K562 (cell line): ENCODE data around the gene HMGA1. TPM values are rescaled to one million over a fixed set of nuclear protein-coding genes. Genes with fewer than 3 reads are reported as not detected.

Experiments
- ASH1L ChIP-seq: fragments of 450-650 bp; IDR thresholded peaks from 2 replicates; pipeline ENCODE4 v1.6.1; 2018; ENCODE audit warnings: borderline replicate concordance, mild to moderate bottlenecking, low read depth; ENCODE audit not compliant: partially characterized antibody
- C11orf30 ChIP-seq: fragments of 450-650 bp; IDR thresholded peaks from 2 replicates; pipeline ENCODE4 v1.6.1; 2016; ENCODE audit warnings: low read depth, mild to moderate bottlenecking
- CBFA2T3 ChIP-seq: fragments of 450-650 bp; IDR thresholded peaks from 2 replicates; pipeline ENCODE4 v1.6.1; 2017
- CBFB ChIP-seq: sonication (generic); formaldehyde crosslinking; IDR thresholded peaks from 2 replicates; pipeline ENCODE4 v1.4.0; 2020; ENCODE audit warnings: mild to moderate bottlenecking, missing genetic modification reagents
- CREB1 ChIP-seq, 2 experiments: sonication (generic) in 1 of 2; formaldehyde crosslinking in 1 of 2; IDR thresholded peaks; 2 replicates each; pipeline versions ENCODE4 v1.6.1 to v1.8.0; 2012 to 2022; ENCODE audit warnings: inconsistent platforms in 1 of 2, mild to moderate bottlenecking in 1 of 2, missing genetic modification reagents in 1 of 2, moderate library complexity in 1 of 2
- DPF2 ChIP-seq: fragments of 450-650 bp; IDR thresholded peaks from 2 replicates; pipeline ENCODE4 v1.6.1; 2016
- ETV5 ChIP-seq: sonication (generic); formaldehyde crosslinking; IDR thresholded peaks from 2 replicates; pipeline ENCODE4 v1.4.0; 2020; ENCODE audit warnings: low read depth, mild to moderate bottlenecking, missing genetic modification reagents
- FOSL1 ChIP-seq: fragments of 200-800 bp; sonication (Bioruptor generic); conservative IDR thresholded peaks from 2 replicates; pipeline ENCODE4 v1.6.1; 2016; ENCODE audit warnings: missing genetic modification characterization, missing compliant biosample characterization
- GATAD2A ChIP-seq: fragments of 450-650 bp; IDR thresholded peaks from 2 replicates; pipeline ENCODE4 v1.6.1; 2017
- JUND ChIP-seq, 2 experiments: IDR thresholded peaks; 2 replicates in 1 of 2; 3 replicates in 1 of 2; pipeline ENCODE4 v1.6.1; 2011; ENCODE audit warnings: borderline replicate concordance in 2 of 2, low read depth in 2 of 2, low read length in 2 of 2, improper control_type of control experiment in 1 of 2, missing biosample characterization in 1 of 2, missing genetic modification characterization in 1 of 2, missing genetic modification reagents in 1 of 2
- MTA2 ChIP-seq: fragments of 450-650 bp; IDR thresholded peaks from 2 replicates; pipeline ENCODE4 v1.6.1; 2016; ENCODE audit warnings: low read depth
- POLR2AphosphoS5 ChIP-seq: IDR thresholded peaks from 2 replicates; pipeline ENCODE4 v1.6.1; 2011; ENCODE audit warnings: mild to moderate bottlenecking, low read depth, low read length, moderate library complexity; ENCODE audit not compliant: control insufficient read depth, insufficient read depth
- RFX7 ChIP-seq: fragments of 250-450 bp; sonication (Bioruptor Pico); IDR thresholded peaks from 2 replicates; pipeline ENCODE4 v1.5.1; 2021; ENCODE audit warnings: mild to moderate bottlenecking
- SREBF2 ChIP-seq: sonication (generic); formaldehyde crosslinking; IDR thresholded peaks from 2 replicates; pipeline ENCODE4 v1.4.0; 2020; ENCODE audit warnings: mild to moderate bottlenecking, missing genetic modification reagents
- TEAD1 ChIP-seq, 2 experiments: fragments of 450-650 bp in 1 of 2; sonication (generic) in 1 of 2; formaldehyde crosslinking; IDR thresholded peaks; 2 replicates each; pipeline versions ENCODE4 v1.4.0 to v1.8.0; 2020 to 2022; ENCODE audit warnings: mild to moderate bottlenecking in 2 of 2, missing genetic modification reagents in 1 of 2
- XRCC5 ChIP-seq: fragments of 200-400 bp; formaldehyde crosslinking; IDR thresholded peaks from 2 replicates; pipeline ENCODE4 v1.6.1; 2017; ENCODE audit warnings: low read depth, mild to moderate bottlenecking, low read length
- ZKSCAN1 ChIP-seq: fragments of 150-350 bp; IDR thresholded peaks from 2 replicates; pipeline ENCODE4 v1.6.1; 2016; ENCODE audit warnings: low read depth, low read length
- ZNF165 ChIP-seq: fragments of 250-450 bp; sonication (Bioruptor Pico); IDR thresholded peaks from 2 replicates; pipeline ENCODE4 v1.4.0; 2020; ENCODE audit warnings: borderline replicate concordance
- ZNF445 ChIP-seq: fragments of 250-450 bp; sonication (Bioruptor Pico); IDR thresholded peaks from 2 replicates; pipeline ENCODE4 v1.4.0; 2020; ENCODE audit warnings: low read depth, mild to moderate bottlenecking, moderate library complexity
- polyA plus RNA-seq, 8 experiments: library from polyadenylated mRNA; depleted of rRNA in 4 of 8; stranded (reverse) in 5 of 8; unstranded in 3 of 8; fragments of >200 nt; fragmentation: Nextera tagmentation in 2 of 8; fragmentation: Illumina TruSeq in 1 of 8; extraction: Ambion mirVana in 2 of 8; extraction: Trizol in 1 of 8; gene quantifications; 2 replicates each; pipeline versions ENCODE4 v1.2.1 to v1.2.3, GENCODE V29; 2011 to 2014; ENCODE audit warnings: inconsistent platforms in 1 of 8, missing spikeins in 1 of 8
- total RNA-seq, 7 experiments: library from RNA; depleted of rRNA in 6 of 7; stranded (reverse); fragments of >200 nt in 6 of 7; fragmentation: Illumina TruSeq in 2 of 7; extraction: Trizol in 2 of 7; gene quantifications; 2 replicates each; pipeline versions ENCODE4 v1.2.1 to v1.2.3, GENCODE V29; 2011 to 2021; ENCODE audit warnings: low replicate concordance in 1 of 7
- TF ChIP-seq, protein P1 (sequence below), 2 experiments: IDR thresholded peaks; 2 replicates each; pipeline ENCODE4 v1.6.1; 2011; ENCODE audit warnings: borderline replicate concordance in 1 of 2, control low read depth in 1 of 2, low read depth in 1 of 2, low read length in 1 of 2, mild to moderate bottlenecking in 1 of 2, mixed read lengths in 1 of 2, moderate library complexity in 1 of 2; ENCODE audit not compliant: insufficient read depth in 1 of 2, insufficient read length in 1 of 2, poor library complexity in 1 of 2, severe bottlenecking in 1 of 2; ENCODE audit errors: extremely low read depth in 1 of 2
- TF ChIP-seq, protein P2 (sequence below): sonication (generic); formaldehyde crosslinking; IDR thresholded peaks from 2 replicates; pipeline ENCODE4 v1.8.0; 2023; ENCODE audit warnings: mild to moderate bottlenecking, missing genetic modification reagents

HMGA1 gene
- total and polyA plus RNA-seq, 9 of the 15 experiments (the other 6 are each of a cell fraction or from before 2014, with no cell fraction given), result 27.8 to 1,947 (median 594) TPM

DNA sequence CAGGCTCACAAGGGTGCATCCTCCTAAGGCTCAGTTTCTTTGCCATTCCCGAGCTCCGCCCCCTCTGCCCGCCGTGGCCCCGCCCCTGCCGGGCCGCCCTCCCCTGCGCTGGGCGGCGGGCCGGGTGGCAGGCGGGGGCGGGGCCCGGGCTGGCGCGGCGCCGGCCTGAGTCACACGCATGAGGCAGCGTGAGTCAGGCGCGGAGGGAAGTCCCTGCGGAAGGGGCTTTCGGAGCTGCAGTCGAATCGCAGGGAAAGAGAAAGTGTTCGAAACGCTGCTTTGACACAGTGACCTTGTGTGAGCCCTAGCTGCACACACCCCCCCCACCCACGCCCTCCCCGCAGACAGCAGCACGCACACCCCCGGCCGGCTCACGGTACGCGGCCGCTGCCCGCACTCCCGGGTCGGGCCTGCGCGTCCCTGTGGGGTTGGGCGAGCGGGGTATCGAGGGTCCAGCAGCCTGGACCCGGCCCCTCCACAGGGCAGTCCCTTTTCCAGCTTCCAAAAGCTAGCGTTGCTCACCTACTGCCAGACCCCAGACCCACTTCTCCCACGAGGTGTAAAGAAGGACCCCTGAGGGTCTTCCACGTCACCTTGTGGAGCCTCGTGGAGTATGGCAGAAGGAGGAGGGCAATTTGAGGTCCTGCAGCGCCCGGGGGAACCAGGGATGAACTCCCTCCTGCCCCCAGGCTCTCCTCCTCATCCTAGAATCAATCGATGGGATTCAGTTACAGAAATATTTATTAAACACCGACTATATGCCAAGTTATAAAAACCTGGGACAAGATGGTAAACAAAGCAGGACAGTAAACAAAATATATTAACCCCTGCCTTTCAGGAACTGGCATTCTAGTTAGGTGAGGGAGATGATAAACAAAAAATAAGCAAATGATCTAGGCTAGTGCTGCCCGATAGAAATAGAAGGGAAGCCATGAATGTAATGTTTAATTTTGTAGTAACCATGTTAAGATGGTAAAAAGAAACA lies 12.4 kb upstream of the HMGA1 start (continued):
- TF ChIP-seq, protein P1, sequence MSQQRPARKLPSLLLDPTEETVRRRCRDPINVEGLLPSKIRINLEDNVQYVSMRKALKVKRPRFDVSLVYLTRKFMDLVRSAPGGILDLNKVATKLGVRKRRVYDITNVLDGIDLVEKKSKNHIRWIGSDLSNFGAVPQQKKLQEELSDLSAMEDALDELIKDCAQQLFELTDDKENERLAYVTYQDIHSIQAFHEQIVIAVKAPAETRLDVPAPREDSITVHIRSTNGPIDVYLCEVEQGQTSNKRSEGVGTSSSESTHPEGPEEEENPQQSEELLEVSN (IDR thresholded peaks at IDR 0.05; ENCODE audit: borderline replicate concordance in 1 of 2, extremely low read depth in 1 of 2, insufficient read depth in 1 of 2, insufficient read length in 1 of 2, low read depth in 1 of 2, low read length in 1 of 2, poor library complexity in 1 of 2, severe bottlenecking in 1 of 2), result peak; percentile 36 to 78
- TF ChIP-seq CBFA2T3 (no peak), ETV5 (CRISPR knock-in tag) (peak; percentile 63; the same call in 1 of the 2 replicates), ZNF445 (CRISPR knock-in tag) (no peak), MTA2 (0 out of 2 replicates have a peak, but pooled peaks have one; percentile 8), POLR2AphosphoS5 (peak; percentile 82), CREB1 (IDR thresholded peaks at IDR 0.05) (peak; percentile 50), CREB1 (CRISPR knock-in tag; IDR thresholded peaks at IDR 0.05) (peak; percentile 78), JUND (IDR thresholded peaks at IDR 0.05; ENCODE audit: borderline replicate concordance, low read depth, low read length) (peak; percentile 94), JUND (tag; IDR thresholded peaks at IDR 0.05; ENCODE audit: borderline replicate concordance, low read depth, low read length) (peak; percentile 88; the same call in 1 of the 3 replicates), DPF2 (peak; percentile 7; the same call in 1 of the 2 replicates), ZKSCAN1 (0 out of 2 replicates have a peak, but pooled peaks have one; percentile 17), ZNF165 (CRISPR knock-in tag) (no peak), CBFB (CRISPR knock-in tag) (0 out of 2 replicates have a peak, but pooled peaks have one; percentile 54), SREBF2 (no peak), XRCC5 (peak; percentile 25; the same call in 1 of the 2 replicates), TEAD1 (CRISPR knock-in tag; IDR thresholded peaks at IDR 0.05) (peak in 1 of 2 experiments; percentile 44; a peak in 1 of 4 replicates), ASH1L (no peak), GATAD2A (peak; percentile 24; the same call in 1 of the 2 replicates), RFX7 (CRISPR knock-in tag) (no peak), FOSL1 (peak; percentile 99), C11orf30 (no peak)
- TF ChIP-seq, protein P2, sequence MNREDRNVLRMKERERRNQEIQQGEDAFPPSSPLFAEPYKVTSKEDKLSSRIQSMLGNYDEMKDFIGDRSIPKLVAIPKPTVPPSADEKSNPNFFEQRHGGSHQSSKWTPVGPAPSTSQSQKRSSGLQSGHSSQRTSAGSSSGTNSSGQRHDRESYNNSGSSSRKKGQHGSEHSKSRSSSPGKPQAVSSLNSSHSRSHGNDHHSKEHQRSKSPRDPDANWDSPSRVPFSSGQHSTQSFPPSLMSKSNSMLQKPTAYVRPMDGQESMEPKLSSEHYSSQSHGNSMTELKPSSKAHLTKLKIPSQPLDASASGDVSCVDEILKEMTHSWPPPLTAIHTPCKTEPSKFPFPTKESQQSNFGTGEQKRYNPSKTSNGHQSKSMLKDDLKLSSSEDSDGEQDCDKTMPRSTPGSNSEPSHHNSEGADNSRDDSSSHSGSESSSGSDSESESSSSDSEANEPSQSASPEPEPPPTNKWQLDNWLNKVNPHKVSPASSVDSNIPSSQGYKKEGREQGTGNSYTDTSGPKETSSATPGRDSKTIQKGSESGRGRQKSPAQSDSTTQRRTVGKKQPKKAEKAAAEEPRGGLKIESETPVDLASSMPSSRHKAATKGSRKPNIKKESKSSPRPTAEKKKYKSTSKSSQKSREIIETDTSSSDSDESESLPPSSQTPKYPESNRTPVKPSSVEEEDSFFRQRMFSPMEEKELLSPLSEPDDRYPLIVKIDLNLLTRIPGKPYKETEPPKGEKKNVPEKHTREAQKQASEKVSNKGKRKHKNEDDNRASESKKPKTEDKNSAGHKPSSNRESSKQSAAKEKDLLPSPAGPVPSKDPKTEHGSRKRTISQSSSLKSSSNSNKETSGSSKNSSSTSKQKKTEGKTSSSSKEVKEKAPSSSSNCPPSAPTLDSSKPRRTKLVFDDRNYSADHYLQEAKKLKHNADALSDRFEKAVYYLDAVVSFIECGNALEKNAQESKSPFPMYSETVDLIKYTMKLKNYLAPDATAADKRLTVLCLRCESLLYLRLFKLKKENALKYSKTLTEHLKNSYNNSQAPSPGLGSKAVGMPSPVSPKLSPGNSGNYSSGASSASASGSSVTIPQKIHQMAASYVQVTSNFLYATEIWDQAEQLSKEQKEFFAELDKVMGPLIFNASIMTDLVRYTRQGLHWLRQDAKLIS (CRISPR knock-in tag), result peak; percentile 70; the same call in 1 of the 2 replicates
